GM12865 (cell line): ENCODE data around the gene TMEM87B.

Experiments used
- DNase-seq: peaks from one replicate; pipeline ENCODE4 v3.0.0; 2010; ENCODE audit warnings: low read depth
- H3K4me3 ChIP-seq: 2 replicates; pipeline ENCODE4 v1.5.1; 2011; ENCODE audit warnings: mild to moderate bottlenecking, low read depth, low read length, control low read depth
- TF ChIP-seq, protein P1 (sequence below): IDR thresholded peaks from 2 replicates; pipeline ENCODE4 v1.5.1; 2011; ENCODE audit warnings: low read length, control low read depth, low read depth, inconsistent platforms; ENCODE audit not compliant: insufficient read depth; ENCODE audit errors: missing control alignments

The TMEM87B gene, protein sequence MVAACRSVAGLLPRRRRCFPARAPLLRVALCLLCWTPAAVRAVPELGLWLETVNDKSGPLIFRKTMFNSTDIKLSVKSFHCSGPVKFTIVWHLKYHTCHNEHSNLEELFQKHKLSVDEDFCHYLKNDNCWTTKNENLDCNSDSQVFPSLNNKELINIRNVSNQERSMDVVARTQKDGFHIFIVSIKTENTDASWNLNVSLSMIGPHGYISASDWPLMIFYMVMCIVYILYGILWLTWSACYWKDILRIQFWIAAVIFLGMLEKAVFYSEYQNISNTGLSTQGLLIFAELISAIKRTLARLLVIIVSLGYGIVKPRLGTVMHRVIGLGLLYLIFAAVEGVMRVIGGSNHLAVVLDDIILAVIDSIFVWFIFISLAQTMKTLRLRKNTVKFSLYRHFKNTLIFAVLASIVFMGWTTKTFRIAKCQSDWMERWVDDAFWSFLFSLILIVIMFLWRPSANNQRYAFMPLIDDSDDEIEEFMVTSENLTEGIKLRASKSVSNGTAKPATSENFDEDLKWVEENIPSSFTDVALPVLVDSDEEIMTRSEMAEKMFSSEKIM

DNA sequence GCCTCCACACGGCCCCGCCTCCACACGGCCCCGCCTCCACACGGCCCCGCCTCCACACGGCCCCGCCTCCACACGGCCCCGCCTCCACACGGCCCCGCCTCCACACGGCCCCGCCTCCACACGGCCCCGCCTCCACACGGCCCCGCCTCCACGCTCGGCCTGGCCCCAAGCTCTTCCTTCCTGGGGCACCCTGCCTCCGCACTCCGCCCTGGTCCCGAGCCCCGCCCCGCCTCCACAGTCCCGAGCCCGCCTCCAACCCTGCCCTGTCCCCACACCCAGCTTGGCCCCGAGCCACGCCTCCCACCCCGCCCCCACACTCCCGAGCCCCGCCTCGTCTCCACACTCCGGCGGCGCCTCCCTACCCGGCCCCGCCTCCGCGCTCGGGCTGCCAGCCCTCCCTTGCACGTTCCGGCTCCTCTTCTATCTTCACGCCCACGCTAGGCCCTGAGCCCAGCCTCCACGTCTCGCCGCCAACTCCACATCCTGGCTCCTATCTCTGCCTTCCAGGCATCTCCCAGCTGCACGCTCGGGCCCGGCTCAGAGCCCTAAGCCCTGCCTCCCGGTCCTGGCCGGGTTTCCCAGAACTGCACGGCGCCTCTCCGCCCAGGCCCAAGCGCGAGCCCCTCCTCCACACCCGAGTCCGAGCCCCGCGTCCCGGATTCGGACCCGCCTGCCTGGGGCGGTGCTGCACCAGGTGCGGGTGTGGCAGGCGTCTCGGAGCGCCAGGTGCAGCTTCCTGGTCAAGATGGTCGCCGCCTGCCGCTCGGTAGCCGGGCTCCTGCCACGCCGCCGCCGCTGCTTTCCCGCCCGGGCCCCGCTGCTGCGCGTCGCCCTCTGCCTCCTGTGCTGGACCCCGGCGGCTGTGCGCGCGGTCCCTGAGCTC, at the start of gene TMEM87B:
TSS of gene TMEM87B (plus strand) at position 423 of the 883 bp plus-strand sequence. CDS start at position 746, 323 bp downstream.
- DNase-seq, result peak; percentile 99
- H3K4me3 ChIP-seq, result peak within 1 kb of the TSS; percentile 64

DNA sequence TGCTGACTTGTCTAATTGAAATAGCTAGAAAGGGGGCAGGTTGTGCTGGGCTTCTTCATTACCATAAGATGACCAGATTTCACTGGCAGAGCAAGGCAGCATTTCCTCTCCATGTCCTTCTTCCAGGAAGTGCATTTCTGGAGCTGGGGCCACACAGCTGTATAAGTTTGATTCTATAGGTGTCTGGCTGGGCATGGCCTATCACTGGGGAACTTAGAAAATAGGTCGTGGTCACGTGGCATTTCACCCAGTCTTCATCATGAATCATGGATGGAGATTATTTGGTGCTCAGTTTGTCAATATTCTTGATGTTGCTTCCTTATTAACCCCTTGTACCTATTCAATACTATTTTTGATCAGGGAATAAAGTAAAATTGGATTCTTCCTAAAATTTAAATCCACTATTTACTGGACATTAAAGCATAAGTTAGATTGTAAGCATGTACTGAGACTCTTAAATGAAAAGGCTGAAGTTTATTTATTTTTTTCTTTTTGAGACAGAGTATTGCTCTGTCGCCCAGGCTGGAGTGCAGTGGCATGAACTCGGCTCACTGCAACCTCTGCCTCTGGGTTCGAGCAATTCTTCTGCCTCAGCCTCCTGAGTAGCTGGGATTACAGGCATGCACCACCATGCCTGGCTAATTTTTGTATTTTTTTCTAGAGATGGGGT, 49.5 kb upstream of the TMEM87B start:
- no peak for DNase-seq
- no peak overlapping the region for H3K4me3 ChIP-seq
- TF ChIP-seq, protein P1, sequence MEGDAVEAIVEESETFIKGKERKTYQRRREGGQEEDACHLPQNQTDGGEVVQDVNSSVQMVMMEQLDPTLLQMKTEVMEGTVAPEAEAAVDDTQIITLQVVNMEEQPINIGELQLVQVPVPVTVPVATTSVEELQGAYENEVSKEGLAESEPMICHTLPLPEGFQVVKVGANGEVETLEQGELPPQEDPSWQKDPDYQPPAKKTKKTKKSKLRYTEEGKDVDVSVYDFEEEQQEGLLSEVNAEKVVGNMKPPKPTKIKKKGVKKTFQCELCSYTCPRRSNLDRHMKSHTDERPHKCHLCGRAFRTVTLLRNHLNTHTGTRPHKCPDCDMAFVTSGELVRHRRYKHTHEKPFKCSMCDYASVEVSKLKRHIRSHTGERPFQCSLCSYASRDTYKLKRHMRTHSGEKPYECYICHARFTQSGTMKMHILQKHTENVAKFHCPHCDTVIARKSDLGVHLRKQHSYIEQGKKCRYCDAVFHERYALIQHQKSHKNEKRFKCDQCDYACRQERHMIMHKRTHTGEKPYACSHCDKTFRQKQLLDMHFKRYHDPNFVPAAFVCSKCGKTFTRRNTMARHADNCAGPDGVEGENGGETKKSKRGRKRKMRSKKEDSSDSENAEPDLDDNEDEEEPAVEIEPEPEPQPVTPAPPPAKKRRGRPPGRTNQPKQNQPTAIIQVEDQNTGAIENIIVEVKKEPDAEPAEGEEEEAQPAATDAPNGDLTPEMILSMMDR, result no peak

More for the DNA sequence above, at the start of gene TMEM87B:
- TF ChIP-seq, protein P1, result no peak

DNA sequence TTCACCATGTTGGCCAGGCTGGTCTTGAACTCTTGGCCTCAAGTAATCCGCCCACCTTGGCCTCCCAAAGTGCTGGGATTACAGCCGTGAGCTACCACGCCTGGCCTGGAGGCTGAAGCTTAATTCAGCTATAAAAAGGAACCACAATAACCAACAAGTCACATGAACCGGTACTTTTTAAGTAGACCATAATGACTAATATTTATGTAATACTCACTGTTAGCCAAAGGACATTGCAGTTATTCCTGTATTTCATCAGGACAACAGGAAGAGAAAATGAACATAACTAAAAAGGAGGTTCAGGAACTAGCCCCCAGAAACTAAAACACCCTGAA, 49.0 kb upstream of the TMEM87B start:
- no peak for DNase-seq
- TF ChIP-seq, protein P1, result no peak
- H3K4me3 ChIP-seq, result no peak overlapping the region

DNA sequence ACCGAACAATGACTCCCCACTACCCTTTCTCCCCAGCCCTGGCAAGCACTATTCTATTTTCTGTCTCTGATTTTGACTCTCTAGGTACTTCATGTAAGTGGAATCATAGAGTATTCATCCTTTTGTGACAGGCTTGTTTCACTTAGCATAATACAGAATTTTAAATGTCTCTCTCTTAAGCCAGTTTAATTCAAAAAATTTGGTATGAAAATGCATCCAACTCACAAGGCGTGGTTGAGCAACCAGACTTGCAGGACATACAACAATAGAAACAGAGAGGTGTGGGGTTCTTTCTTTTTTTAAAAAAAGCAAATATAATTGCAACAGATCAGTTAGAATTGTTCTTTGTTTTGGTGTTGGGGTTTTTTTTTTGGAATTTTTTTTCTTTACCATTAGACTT, 47.6 kb upstream of the TMEM87B start:
- no peak for DNase-seq
- TF ChIP-seq, protein P1, result no peak
- H3K4me3 ChIP-seq, result no peak overlapping the region

DNA sequence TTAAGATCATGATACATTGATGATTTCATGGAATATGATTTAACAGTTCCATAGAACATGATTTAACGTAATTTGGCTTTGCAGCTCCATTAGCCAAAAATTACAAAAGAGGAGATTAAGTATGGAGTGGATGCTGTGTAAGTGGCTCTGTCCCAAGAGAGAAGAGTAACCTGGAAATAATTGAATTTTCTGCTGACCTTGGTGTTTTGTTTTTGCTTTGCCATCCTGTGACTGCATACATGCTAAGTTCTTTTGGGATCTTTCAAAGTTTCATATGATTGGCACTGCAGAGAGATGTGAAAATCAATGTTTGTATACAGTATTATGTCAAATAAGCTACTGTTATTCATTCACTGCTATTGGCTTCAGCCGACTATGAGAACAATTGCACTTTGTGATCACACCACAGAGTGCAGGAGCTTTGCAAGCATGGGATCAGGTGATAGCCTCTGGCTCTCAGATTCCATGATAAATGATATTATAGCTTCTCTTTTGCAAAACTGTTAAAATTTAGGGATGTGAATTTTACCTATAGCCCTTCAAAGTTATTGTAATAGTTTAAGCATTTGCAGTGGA, 46.1 kb upstream of the TMEM87B start:
- no peak for DNase-seq
- H3K4me3 ChIP-seq, result no peak overlapping the region
- TF ChIP-seq, protein P1, result no peak

DNA sequence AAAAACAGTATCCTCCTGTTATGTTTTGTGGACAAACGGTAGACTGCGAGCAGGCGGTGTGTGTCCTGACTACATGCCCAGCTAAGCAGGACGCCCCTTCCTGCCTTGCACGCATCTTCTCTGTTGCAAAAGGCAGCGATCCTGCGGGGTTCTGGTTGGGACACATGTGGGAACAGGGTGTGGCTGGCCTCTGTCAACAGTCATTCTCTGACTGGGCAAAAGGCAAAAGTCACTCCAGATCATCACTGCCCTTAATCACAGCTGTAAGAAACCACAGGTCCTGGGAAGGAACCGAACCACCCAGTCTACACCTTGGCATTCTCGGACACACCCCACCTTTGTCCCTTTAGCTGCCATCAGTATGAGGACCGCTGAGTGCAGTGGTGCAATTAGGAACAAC, 44.3 kb upstream of the TMEM87B start:
- TF ChIP-seq, protein P1, result no peak
- H3K4me3 ChIP-seq, result no peak overlapping the region
- DNase-seq, result no peak
